Stimulated activated naive CD8-positive, alpha-beta T cell treated with anti-CD3 and anti-CD28 coated beads, Interleukin-15, Interleukin-2, amounts not matched to agents 100 U/mL and 50 U/mL, for 24 hours (primary cell): ENCODE results near the gene MCRIP2.

ENCODE experiments used
- ATAC-seq: fragments of 150-1000 bp; cut with Tn5 transposase; one replicate; pipeline ENCODE4 v1.10.0; 2021
- DNase-seq: peaks from one replicate; pipeline ENCODE4 v3.0.0; 2021

Gene MCRIP2

DNA sequence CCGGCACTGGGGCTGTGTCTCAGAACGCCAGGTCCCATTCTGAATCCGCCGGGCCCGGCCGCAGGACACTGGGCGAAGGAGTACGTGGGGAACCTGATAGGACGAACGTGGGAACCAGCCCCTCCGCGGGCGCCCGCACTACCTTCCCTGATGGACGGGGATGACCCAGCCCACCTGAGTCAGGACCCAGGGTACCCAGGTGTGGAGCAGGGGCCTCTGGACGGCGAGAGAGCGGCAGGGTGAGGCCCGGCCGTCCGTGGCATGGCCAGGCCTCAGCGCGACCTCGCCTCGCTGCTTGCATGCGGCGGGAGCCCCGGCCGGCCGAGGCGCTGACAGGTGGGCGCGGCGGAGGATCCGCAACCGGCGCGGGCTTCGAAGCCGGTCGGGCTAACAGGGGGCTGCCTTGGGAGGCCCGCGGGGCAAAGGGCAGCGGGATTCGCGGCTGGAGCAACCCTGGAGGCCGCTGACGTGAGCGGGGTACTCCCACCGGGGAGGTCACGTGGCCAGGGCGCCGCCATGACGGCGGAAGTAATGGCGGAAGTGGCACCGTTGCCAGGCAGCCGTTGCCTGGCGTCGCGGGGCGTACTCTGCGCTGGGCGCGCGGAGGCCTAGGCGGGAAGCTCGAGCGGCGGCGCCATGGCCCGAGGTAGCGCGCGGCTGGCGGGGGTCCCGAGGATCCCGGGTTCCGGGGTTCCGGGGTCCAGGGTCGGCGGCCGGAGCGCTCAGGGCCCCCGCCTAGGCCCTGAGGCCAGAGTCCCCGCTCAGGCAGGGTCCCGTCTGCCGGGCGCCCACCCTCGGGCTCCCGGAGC is 7.4 kb downstream of the MCRIP2 start, which contains the start of gene WDR90:
Gene WDR90 (plus strand): TSS at position 585 of the 809 bp plus-strand sequence. CDS start 52 bp downstream, at position 637.
- ATAC-seq (peak; percentile 89), DNase-seq (peak; percentile 96)

DNA sequence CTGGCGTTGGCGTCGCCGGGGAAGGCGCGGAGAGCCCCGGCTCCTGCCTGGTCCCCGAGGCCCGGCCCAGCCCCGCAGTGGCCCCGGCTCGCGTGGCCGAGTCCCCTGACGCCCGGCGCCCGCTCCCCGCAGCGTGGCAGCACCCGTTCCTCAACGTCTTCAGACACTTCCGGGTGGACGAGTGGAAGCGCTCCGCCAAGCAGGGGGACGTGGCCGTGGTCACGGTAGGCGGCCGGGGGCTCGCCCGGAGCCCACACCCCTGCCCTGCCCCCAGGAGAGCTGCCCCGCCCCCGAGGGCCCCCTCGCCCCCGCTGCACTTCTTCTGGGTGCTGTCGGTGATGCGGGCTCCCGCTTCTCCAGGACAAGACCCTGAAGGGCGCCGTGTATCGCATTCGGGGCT is 8.0 kb downstream of the MCRIP2 start:
- DNase-seq, result peak; percentile 41
- no peak for ATAC-seq

GRCh38 chr16:651844-652243 is 10.2 kb downstream of the MCRIP2 start:
- ATAC-seq (no peak), DNase-seq (no peak)

DNA sequence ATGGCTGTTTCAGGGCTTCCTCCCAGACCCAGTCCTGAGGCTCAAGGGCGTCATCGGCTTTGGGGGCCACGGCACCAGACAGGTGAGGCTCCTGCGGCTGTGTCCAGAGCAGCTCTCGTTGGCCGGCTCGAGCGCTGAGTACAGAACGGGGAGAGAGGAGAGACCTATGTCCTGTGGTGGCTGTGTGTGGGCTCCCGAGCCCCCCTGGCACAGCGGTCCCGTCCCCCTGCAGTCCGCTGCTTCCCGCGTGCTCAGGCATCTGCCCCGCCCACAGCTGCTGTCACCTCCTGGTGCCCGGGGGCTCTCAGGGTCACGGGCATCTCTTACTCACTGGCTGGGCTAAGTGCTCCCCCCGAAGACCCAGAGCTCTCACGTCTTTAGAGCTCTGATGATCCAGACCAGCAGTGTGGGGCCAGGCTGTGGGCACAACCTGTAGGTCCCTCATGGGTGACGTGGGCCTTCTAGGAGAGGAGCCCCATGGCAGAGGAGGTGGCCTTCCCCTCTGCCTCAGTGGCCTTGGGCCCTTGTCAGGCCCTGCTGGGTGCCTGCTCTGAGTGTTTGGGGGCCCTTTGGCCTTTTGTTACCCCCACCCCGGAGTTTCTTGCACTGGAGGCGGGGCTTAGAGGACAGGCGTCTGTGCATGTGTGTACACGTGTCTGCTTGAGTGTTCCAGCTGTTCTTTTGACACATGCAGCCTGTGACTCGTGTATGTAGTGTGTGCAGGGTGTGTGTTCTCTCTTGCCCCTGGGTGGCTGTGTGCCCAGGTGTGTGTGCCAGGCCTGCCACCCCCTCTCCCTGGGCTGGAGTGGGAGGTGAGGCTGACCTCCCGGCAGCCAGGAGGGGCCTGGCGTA is 11.1 kb downstream of the MCRIP2 start:
- ATAC-seq (no peak), DNase-seq (no peak)

DNA sequence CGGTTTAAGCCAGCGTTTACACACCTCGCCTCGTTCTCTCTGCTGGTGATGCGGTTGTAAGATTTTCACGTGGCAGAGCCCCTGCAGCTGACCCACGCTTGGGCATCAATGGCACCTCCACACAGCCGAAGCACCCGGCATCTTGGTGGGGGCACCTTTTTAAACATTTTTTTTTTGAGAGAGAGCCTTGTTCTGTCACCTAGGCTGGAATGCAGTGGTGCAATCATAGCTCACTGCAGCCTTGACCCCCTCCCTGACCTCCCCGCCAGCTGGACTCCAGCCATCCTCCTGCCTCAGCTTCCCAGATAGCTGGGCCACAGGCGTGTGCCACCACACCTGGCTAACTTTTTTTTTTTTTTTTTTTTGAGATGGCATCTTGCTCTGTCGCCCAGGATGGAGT is 12.4 kb downstream of the MCRIP2 start:
- no peak for DNase-seq
- no peak for ATAC-seq

DNA sequence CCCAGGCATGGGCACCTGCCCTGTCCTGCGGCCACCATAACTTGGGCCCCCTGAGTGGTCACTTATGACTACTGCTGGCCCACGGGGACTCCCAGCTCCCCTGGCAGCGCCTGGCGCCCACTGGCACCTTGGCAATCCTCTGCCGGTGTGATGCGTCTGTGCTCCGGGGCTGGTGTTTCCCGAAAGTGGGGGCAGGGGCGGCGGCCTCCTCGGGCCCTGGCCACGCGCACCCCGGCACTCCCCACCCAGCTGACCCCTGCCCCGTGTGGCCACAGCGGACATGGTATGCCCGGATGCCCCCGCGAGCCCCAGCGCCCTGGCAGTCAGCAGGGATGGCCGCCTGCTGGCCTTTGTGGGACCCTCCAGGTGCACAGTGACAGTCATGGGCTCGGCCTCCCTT is 15.9 kb downstream of the MCRIP2 start:
- ATAC-seq, result no peak
- DNase-seq, result no peak

- DNase-seq, result no peak
- ATAC-seq, result no peak
These were observed 17.3 kb downstream of the MCRIP2 start for GRCh38 chr16:658679-659571.

- ATAC-seq (no peak), DNase-seq (no peak)
These were observed 18.0 kb downstream of the MCRIP2 start for GRCh38 chr16:659618-660017.

GRCh38 chr16:660132-660458 is 18.5 kb downstream of the MCRIP2 start:
- DNase-seq (no peak), ATAC-seq (no peak)

- ATAC-seq, result peak; percentile 61
- DNase-seq, result peak; percentile 74
These were observed 19.0 kb downstream of the MCRIP2 start for GRCh38 chr16:660459-661183.

DNA sequence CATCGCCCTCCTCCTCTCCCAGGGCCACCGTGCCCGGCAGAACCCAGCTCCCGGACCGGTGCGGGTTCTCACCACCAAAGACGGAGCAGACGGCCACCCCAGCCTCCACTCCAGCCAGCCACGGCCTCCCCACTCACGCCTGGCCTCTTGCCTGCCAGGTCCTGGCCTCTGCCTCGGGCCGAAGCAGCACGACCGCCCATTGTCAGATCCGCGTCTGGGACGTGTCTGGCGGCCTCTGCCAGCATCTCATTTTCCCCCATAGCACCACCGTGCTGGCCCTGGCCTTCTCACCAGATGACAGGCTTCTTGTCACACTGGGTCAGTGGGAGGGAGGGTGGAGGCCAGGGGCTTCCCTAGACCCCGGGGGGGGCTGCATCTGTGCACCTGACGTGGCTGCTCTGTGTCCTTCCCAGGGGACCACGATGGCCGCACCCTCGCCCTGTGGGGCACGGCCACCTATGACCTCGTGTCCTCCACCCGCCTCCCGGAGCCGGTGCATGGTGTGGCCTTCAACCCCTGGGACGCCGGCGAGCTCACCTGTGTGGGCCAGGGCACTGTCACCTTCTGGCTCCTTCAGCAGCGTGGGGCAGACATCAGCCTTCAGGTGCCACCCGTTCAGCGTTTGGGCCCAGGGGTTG is 19.7 kb downstream of the MCRIP2 start:
- no peak for ATAC-seq

DNA sequence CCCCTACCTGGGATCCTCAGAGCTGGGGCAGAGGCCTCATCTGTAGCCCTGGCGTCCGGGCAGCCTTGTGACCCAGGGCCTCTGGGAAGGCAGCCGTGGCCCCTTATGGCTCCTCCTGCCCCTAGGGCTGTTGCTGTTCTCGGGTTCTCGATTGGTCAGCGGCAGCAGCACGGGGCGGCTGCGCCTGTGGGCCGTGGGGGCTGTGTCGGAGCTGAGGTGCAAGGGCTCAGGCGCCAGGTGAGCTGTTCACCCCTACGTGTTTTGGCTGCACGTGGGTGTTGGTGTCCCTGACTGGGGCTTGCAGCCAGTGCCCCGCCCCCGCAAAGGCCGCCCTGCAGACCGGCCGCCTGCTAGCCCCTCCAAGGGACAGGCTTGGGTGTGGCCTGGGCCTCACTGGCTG is 20.5 kb downstream of the MCRIP2 start:
- ATAC-seq, result no peak
- DNase-seq, result no peak

More for the DNA sequence above, 19.7 kb downstream of the MCRIP2 start:
- DNase-seq, result no peak

DNA sequence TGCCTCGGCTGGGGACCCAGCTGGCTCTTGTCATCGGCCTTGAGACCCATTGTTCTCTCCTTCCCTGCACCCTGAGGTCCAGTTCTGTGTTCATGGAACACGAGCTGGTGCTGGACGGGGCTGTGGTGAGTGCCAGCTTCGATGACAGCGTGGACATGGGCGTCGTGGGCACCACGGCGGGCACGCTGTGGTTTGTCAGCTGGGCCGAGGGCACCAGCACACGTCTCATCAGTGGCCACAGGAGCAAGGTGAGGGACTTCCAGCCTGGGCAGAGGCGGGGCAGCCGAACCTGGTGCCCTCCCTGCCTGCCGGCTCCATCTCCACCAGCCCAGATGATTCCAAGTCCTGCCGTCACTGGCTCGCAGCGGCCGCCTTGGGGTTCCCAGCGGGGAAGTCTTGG is 21.0 kb downstream of the MCRIP2 start:
- no peak for ATAC-seq

DNA sequence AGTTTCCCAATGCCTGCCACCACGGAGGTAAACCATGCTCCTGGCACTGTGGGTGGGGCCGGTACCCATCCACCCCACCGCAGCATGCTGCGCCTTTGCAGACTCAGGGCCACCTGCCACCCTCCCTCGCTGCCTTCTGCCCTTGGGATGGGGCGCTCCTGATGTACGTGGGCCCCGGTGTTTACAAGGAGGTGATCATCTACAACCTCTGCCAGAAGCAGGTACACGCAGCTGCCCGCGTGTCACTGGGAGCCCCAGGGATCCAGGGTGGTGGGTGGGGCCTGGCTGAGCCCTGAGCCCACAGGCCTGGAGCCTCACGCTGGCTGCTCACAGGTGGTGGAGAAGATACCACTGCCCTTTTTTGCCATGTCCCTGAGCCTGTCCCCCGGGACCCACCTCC is 24.9 kb downstream of the MCRIP2 start:
- ATAC-seq (no peak), DNase-seq (no peak)

More for the DNA sequence above, 21.0 kb downstream of the MCRIP2 start:
- DNase-seq, result no peak

GRCh38 chr16:667113-667779 is 25.6 kb downstream of the MCRIP2 start:
- DNase-seq (no peak), ATAC-seq (no peak)

GRCh38 chr16:667780-668518 is 26.3 kb downstream of the MCRIP2 start, which contains the start of gene RHOT2:
Gene RHOT2, plus strand, starts transcription at chr16:668132. Its CDS starts 68 bp downstream, at chr16:668200.
- ATAC-seq (peak; percentile 95), DNase-seq (peak; percentile 97)

GRCh38 chr16:668519-669171 is 27.0 kb downstream of the MCRIP2 start:
- DNase-seq (no peak), ATAC-seq (no peak)

DNA sequence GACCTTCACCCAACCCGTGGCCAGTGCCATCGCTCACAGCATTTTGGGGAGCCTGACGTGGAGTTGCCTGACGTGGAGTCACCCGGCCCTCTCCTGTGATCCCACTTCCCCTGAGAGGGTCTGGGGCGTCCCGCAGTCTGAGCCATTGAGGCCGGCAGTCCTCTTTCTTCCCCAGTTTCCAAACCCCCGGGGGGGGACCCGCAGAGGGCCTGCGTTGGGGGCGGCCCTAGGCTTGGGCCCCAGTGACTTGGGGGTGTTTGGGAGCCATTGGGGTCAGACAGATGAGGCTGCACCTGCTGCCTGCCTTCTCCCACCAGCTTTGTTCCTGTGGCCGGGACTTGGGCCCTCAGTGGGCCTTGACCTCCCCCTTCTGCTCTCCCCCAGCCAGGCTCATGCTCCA is 28.0 kb downstream of the MCRIP2 start:
- DNase-seq (no peak), ATAC-seq (no peak)
